Naive thymus-derived CD4-positive, alpha-beta T cell (primary cell): ENCODE measurements around the gene BRD9. TPM values are rescaled to one million over a fixed set of nuclear protein-coding genes. Genes with fewer than 3 reads are reported as not detected.
"Not testable (repeated sequence)": the region's sequence is repeated elsewhere in the genome, so short reads cannot be mapped to it uniquely, and the experiment has no call there.

Experiments used
- ATAC-seq: fragments of 150-1000 bp; cut with Tn5 transposase; 2 replicates; pipeline ENCODE4 v1.10.0; 2021; ENCODE audit warnings: mild to moderate bottlenecking, moderate library complexity
- CTCF ChIA-PET: fragments of 350-600 bp; sonication (Branson Sonifier 250); formaldehyde crosslinking; loops from one replicate; lab custom pipeline; 2021; ENCODE audit warnings: antibody characterized with exemption; lab: Charles Lee
- POLR2A ChIA-PET: fragments of 350-600 bp; sonication (Branson Sonifier 250); formaldehyde crosslinking; loops from one replicate; lab custom pipeline; 2021; ENCODE audit warnings: antibody characterized with exemption, inconsistent platforms; lab: Charles Lee
- DNase-seq, 9 donors: peaks; one replicate each; pipeline versions ENCODE4 v3.0.0 to v3.0.0-alpha.2; 2020 to 2022; ENCODE audit warnings: mixed read lengths in 1 of 9
- H3K27ac ChIP-seq: one replicate; pipeline ENCODE4 v1.7.0; 2013; ENCODE audit warnings: mild to moderate bottlenecking, low read depth, low read length, moderate library complexity
- H3K27me3 ChIP-seq, 2 donors: one replicate each; pipeline ENCODE4 v1.7.0; 2013; ENCODE audit warnings: low read length in 2 of 2, mild to moderate bottlenecking in 2 of 2, moderate library complexity in 2 of 2; ENCODE audit not compliant: control insufficient read depth in 2 of 2, insufficient read depth in 2 of 2
- H3K36me3 ChIP-seq, 3 experiments: 1 replicate in 2 of 3; 2 replicates in 1 of 3; pipeline ENCODE4 v1.7.0; 2013; ENCODE audit warnings: low read length in 3 of 3, mild to moderate bottlenecking in 3 of 3, moderate library complexity in 1 of 3; ENCODE audit not compliant: insufficient read depth in 3 of 3, control insufficient read depth in 2 of 3
- H3K4me1 ChIP-seq, 2 donors: one replicate each; pipeline ENCODE4 v1.7.0; 2013; ENCODE audit warnings: low read length in 2 of 2, mild to moderate bottlenecking in 2 of 2, moderate library complexity in 1 of 2; ENCODE audit not compliant: control insufficient read depth in 2 of 2, insufficient read depth in 2 of 2
- H3K4me3 ChIP-seq: 2 replicates; pipeline ENCODE4 v1.7.0; 2013; ENCODE audit warnings: mild to moderate bottlenecking, low read length
- H3K9me3 ChIP-seq, 3 experiments: 1 replicate in 2 of 3; 2 replicates in 1 of 3; pipeline ENCODE4 v1.7.0; 2013; ENCODE audit warnings: low read length in 3 of 3; ENCODE audit not compliant: control insufficient read depth in 2 of 3
- H3K27ac Mint-ChIP-seq, 9 donors: one replicate each; pipeline ENCODE4 v1.8.0; 2020 to 2022; ENCODE audit warnings: mixed read lengths in 9 of 9, mild to moderate bottlenecking in 8 of 9, moderate library complexity in 5 of 9, inconsistent platforms in 2 of 9
- H3K27me3 Mint-ChIP-seq, 5 donors: one replicate each; pipeline ENCODE4 v1.8.0; 2021 to 2022; ENCODE audit warnings: mixed read lengths in 5 of 5, mild to moderate bottlenecking in 1 of 5
- H3K36me3 Mint-ChIP-seq, 5 donors: one replicate each; pipeline ENCODE4 v1.8.0; 2020 to 2022; ENCODE audit warnings: mixed read lengths in 5 of 5, mild to moderate bottlenecking in 3 of 5, inconsistent platforms in 1 of 5
- H3K4me1 Mint-ChIP-seq, 7 donors: one replicate each; pipeline ENCODE4 v1.8.0; 2020 to 2022; ENCODE audit warnings: mixed read lengths in 7 of 7, mild to moderate bottlenecking in 3 of 7, inconsistent platforms in 1 of 7
- H3K4me3 Mint-ChIP-seq, 10 donors: one replicate each; pipeline ENCODE4 v1.8.0; 2020 to 2022; ENCODE audit warnings: mild to moderate bottlenecking in 10 of 10, mixed read lengths in 10 of 10, moderate library complexity in 6 of 10, inconsistent platforms in 2 of 10
- H3K9me3 Mint-ChIP-seq, 11 donors: one replicate each; pipeline ENCODE4 v1.8.0; 2020 to 2022; ENCODE audit warnings: mixed read lengths in 11 of 11, mild to moderate bottlenecking in 4 of 11, inconsistent platforms in 1 of 11, moderate library complexity in 1 of 11
- intact Hi-C, 2 donors: fragments of 100-400 bp; cut with micrococcal nuclease; formaldehyde crosslinking; loops; one replicate each; pipeline ENCODE4 v1.15.1; 2023
- polyA plus RNA-seq, 2 donors: library from polyadenylated mRNA; unstranded; fragments of 300-500 nt; fragmentation: Illumina TruSeq; gene quantifications; one replicate each; pipeline ENCODE4 v1.2.3, GENCODE V29; 2021
- total RNA-seq, 6 experiments: library from RNA in 5 of 6; stranded (reverse) in 5 of 6; gene quantifications; 1 replicate in 5 of 6; 2 replicates in 1 of 6; pipeline ENCODE4 v1.2.3 and lab custom pipeline; 2021 to 2026

The BRD9 gene
- total and polyA plus RNA-seq, 7 experiments from 2014 or later: 10.6 to 93.2 (median 81.2) TPM

DNA sequence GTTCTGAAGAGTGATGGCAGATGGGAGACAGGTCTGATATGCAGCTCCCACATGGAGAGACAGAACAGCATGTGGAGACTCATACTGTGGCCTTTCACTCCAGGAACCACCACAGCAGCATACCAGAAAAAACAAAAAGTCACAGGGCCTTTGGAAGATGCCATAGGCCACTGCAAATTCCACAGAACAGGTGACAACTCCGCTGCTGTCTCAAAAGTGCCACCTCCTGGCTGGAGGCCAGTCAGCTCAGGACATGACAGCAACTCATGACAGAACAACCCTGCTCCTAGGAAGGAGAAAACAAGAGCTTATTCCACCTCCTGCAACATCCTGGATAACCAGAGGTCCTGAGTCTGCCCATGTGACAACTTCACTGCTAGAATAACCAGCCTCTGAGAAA lies 67.1 kb downstream of the BRD9 start:
- peaks cover 0 to 19% (median 0%) of the 10 kb centered on the region in 5 donors for H3K27me3 Mint-ChIP-seq
- H3K4me3 Mint-ChIP-seq, H3K9me3 Mint-ChIP-seq, H3K27ac ChIP-seq, H3K4me1 ChIP-seq, H3K4me1 Mint-ChIP-seq, H3K4me3 ChIP-seq, intact Hi-C loops, DNase-seq, CTCF ChIA-PET, H3K9me3 ChIP-seq, H3K27ac Mint-ChIP-seq, H3K27me3 ChIP-seq, POLR2A ChIA-PET, H3K36me3 ChIP-seq: not testable (repeated sequence)
- ATAC-seq: peak; percentile 12
- H3K36me3 Mint-ChIP-seq: peaks cover 0 to 23% (median 14%) of the 10 kb centered on the region in 5 donors

DNA sequence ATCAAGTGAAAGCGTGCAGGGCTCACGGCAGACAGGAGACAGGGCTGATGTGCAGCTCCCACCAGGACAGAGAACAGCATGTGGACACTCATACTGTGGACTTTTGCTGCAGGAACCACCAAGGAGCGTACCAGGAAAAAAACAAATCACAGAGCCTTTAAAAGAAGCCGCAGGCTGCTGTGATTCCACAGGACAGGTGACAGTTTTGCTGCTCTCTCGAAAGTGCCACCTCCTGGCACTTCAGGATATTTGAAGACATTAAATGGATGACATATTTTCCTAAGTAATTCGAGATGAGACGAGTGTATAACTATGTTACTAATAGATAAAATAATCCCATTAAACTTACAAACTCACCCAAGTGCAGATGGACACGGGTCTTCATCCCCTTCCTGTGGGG lies 71.1 kb downstream of the BRD9 start:
- no peaks in the 10 kb centered on the region for H3K36me3 ChIP-seq
- no peaks in the 10 kb centered on the region for H3K27me3 ChIP-seq
- Mint-ChIP-seq H3K27me3 (peaks cover 0 to 39% (median 0%) of the 10 kb centered on the region in 5 donors), H3K4me3 (no peak overlapping the region), H3K36me3 (peaks cover 0 to 26% (median 12%) of the 10 kb centered on the region in 5 donors), H3K27ac (no peak overlapping the region), H3K9me3 (no peaks in the 10 kb centered on the region), H3K4me1 (no peaks in the 10 kb centered on the region)
- H3K27ac ChIP-seq: no peak overlapping the region
- no peaks in the 10 kb centered on the region for H3K9me3 ChIP-seq
- DNase-seq (peak in 1 of 9 donors; percentile 6), ATAC-seq (no peak)
- CTCF ChIA-PET: no interaction called here
- intact Hi-C loops: no loop called here
- H3K4me3 ChIP-seq: no peak overlapping the region
- POLR2A ChIA-PET: no interaction called here
- no peaks in the 10 kb centered on the region for H3K4me1 ChIP-seq

DNA sequence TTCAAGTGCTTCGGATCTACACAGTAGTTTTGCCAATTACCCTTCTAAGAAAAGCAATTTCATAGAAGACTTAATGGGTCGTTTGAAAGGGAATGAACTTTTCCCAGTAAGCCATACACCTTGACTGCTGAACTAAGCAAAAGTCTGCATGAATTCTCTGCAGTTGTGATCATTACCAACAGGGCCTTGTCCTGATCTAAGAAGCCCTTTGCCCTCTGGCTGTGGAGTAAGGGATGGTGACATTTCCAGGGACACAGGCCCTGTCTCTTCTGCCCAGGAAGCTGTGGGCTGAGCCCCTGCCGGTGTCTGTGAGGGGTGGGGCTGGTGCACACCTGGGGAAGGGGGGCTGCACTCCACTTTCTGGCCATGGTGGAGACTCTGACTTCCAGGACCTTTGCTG lies 72.4 kb downstream of the BRD9 start:
- Mint-ChIP-seq H3K27me3 (peaks cover 0 to 38% (median 0%) of the 10 kb centered on the region in 5 donors), H3K36me3 (peaks cover 0 to 24% (median 14%) of the 10 kb centered on the region in 5 donors), H3K27ac (no peak overlapping the region), H3K4me1 (no peaks in the 10 kb centered on the region), H3K4me3 (no peak overlapping the region), H3K9me3 (peaks cover 0 to 9% (median 4%) of the 10 kb centered on the region in 11 donors)
- H3K9me3 ChIP-seq: no peaks in the 10 kb centered on the region
- no peaks in the 10 kb centered on the region for H3K36me3 ChIP-seq
- H3K4me1 ChIP-seq: no peaks in the 10 kb centered on the region
- DNase-seq (no peak), ATAC-seq (no peak)
- ChIA-PET CTCF (no interaction called here), POLR2A (no interaction called here)
- H3K27me3 ChIP-seq: no peaks in the 10 kb centered on the region
- H3K27ac ChIP-seq: no peak overlapping the region
- intact Hi-C loops: no loop called here
- H3K4me3 ChIP-seq: no peak overlapping the region

DNA sequence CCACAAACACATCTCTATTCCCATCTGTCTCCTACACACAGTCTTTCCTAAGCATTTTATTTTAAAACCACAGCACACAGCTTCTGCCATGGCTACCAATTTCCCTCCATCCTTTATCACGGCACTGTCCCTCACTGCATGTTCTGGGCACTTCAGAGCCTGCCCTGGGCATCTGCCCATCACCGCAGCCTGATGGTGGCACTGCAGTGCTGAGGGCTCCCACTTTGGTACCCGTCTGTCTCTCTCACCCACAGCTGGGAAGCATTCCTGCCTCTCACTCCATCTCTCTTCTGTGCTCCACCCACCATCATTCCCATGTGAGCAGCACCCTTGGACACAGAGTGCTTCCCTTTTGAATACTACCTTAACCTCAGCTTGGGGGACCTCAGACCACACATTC lies 73.5 kb downstream of the BRD9 start:
- Mint-ChIP-seq H3K27ac (no peak overlapping the region), H3K4me3 (no peak overlapping the region), H3K4me1 (no peaks in the 10 kb centered on the region), H3K36me3 (peaks cover 0 to 15% (median 14%) of the 10 kb centered on the region in 5 donors), H3K27me3 (peaks cover 0 to 29% (median 2%) of the 10 kb centered on the region in 5 donors), H3K9me3 (peaks cover 0 to 16% (median 4%) of the 10 kb centered on the region in 11 donors)
- no peak overlapping the region for H3K27ac ChIP-seq
- no peaks in the 10 kb centered on the region for H3K9me3 ChIP-seq
- CTCF ChIA-PET: no interaction called here
- H3K4me3 ChIP-seq: no peak overlapping the region
- POLR2A ChIA-PET: no interaction called here
- no peaks in the 10 kb centered on the region for H3K4me1 ChIP-seq
- no peak for DNase-seq
- intact Hi-C loops: no loop called here
- no peaks in the 10 kb centered on the region for H3K27me3 ChIP-seq
- H3K36me3 ChIP-seq: no peaks in the 10 kb centered on the region
- ATAC-seq: no peak

DNA sequence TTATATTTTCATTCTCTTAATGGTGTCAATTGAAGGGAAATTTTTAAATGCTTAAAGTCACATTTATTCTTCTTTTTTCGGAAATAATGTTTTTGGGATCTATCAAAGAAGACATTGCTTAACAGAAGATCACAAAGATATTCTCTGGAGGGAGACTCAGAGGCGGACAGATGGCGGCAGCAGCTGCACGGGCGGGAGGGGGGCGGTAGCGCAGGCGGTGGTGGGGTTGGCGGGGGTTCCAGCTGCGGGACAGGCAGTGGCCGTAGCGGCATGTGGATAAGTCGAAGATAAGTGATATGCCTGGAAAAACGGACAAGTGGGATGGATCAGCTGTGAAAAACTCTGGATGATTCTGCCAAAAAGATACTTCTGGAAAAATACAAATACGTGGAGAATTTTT lies 76.4 kb downstream of the BRD9 start:
- Histone ChIP-seq H3K9me3 (no peaks in the 10 kb centered on the region), H3K27ac (no peak overlapping the region), H3K27me3 (no peaks in the 10 kb centered on the region), H3K36me3 (no peaks in the 10 kb centered on the region), H3K4me1 (no peaks in the 10 kb centered on the region), H3K4me3 (no peak overlapping the region)
- H3K9me3 Mint-ChIP-seq: peaks cover 0 to 16% (median 4%) of the 10 kb centered on the region in 11 donors
- no peak for DNase-seq
- POLR2A ChIA-PET: no interaction called here
- intact Hi-C loops: no loop called here
- H3K4me3 Mint-ChIP-seq: no peak overlapping the region
- no peak for ATAC-seq
- CTCF ChIA-PET: no interaction called here
- H3K4me1 Mint-ChIP-seq: no peaks in the 10 kb centered on the region
- H3K27me3 Mint-ChIP-seq: peaks cover 0 to 20% (median 2%) of the 10 kb centered on the region in 5 donors
- H3K27ac Mint-ChIP-seq: no peak overlapping the region
- peaks cover 0 to 6% (median 3%) of the 10 kb centered on the region in 5 donors for H3K36me3 Mint-ChIP-seq

DNA sequence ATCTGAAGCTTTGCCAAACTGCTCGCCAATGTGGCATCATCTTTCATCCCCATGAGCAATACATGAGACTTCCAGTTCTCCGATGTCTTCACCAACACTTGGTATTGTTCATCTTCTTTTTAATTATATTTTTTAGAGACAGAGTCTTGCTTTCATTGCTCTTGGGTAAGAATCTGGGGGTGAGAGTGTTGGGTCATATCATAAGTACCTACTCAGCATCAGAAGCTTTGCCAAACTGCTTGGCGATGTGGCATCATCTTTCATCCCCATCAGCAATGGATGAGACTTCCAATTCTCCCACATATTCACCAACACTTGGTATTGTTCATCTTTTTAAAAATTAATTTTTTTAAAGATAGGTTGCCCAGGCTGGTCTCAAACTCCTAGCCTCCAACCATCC lies 77.2 kb downstream of the BRD9 start:
- no peak for DNase-seq
- ATAC-seq: no peak
- Histone ChIP-seq H3K27ac (no peak overlapping the region), H3K4me1 (no peaks in the 10 kb centered on the region), H3K9me3 (no peaks in the 10 kb centered on the region), H3K36me3 (no peaks in the 10 kb centered on the region), H3K4me3 (no peak overlapping the region), H3K27me3 (no peaks in the 10 kb centered on the region)
- Mint-ChIP-seq H3K27me3 (peaks cover 0 to 20% (median 2%) of the 10 kb centered on the region in 5 donors), H3K9me3 (peaks cover 0 to 16% (median 4%) of the 10 kb centered on the region in 11 donors), H3K4me3 (no peak overlapping the region), H3K36me3 (peaks cover 0 to 6% (median 3%) of the 10 kb centered on the region in 5 donors), H3K27ac (no peak overlapping the region), H3K4me1 (no peaks in the 10 kb centered on the region)
- CTCF ChIA-PET: no interaction called here
- POLR2A ChIA-PET: no interaction called here
- intact Hi-C loops: no loop called here
